ENCODE measurements around the gene GPR183.

- TF ChIP-seq GATA2 (IDR thresholded peaks at IDR 0.05; ENCODE audit: low read depth, low read length): no peak
- no peak for TF ChIP-seq GATA3 (IDR thresholded peaks at IDR 0.05; ENCODE audit: low read depth, low read length)
Measured at GRCh38 chr13:99303863-99304521, 3.2 kb downstream of the GPR183 start.
